NCI-H2029 treated with DMSO at 0.1 percent for 48 hours (cell line): ENCODE data around the gene WWOX.

Experiments used
- DNase-seq: peaks from one replicate; lab custom pipeline; 2025; lab: John Stamatoyannopoulos, UW

WWOX gene

DNA sequence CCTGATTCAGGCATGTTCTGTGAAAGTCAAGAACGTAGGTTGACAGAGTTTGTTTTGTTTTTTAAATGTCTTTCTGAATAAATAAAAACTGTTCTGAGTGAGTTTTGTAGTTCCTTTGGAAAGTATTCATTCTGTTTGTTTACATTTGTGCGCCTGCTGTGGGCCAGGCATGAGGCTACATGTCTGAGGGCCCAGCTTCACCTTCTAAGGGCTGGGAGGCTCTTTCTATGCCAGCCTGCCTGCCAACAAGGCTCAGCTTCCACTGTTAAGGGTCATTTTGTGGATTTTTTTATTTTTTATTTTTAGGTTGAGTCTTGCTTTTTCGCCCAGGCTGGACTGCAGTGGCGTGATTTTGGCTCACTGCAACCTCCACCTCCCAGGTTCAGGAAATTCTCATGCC is 6.1 kb downstream of the WWOX start:
- DNase-seq, result no peak

DNA sequence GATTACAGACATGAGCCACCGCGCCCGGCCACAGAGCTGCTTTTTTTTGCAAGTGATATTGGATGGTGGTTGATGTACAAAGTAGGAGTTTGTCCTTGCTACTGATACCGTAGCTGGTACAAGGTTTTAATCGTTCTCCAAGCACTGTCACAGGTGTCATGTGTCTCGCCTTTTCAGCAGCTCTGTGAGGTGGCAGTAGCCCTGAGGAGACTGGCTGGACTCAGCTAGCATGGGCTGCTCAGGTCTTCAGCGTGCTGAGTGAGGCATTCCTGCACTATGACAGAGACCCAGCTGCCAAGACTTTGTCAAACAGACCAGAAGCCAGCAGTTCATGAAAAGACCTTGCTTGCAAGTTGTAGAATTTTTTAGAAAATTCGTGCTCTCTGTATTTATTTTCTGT is 7.2 kb downstream of the WWOX start:
- no peak for DNase-seq

DNA sequence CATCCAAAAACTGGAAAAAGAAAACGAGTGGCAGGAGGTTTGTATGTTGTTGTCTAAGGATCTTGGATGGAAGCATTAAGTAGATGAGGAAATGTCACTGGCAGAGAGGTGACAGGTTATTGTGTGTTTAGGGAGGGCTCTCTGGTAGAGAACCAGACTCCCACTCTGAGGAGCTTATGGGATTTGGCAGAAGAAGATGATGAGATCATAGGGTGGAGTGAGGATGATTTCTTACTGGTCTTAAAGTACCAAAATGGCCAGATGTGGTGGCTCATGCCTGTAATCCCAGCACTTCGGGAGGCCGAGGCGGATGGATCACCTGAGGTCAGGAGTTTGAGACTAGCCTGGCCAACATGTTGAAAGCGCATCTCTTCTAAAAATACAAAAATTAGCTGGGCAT is 9.0 kb downstream of the WWOX start:
- DNase-seq, result no peak

DNA sequence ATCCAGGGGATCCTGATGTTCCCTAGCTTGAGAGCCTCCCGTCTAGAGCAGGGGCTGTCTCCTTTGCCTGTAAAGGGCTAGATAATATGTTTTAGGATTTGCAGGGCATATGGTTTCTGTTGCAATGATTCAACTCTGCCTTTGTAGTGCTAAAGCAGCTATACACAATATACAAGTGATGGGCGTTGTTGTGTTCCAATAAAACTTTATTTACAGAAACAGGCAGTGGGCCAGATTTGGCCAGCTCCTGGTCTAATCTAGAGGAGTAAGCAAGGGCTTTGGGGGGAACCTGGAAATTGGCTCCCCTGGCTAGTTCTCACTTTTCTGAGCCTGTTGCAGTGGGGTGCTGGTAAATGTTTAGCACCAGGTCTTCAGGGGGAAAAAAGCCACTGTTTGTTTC is 13.8 kb downstream of the WWOX start:
- no peak for DNase-seq

DNA sequence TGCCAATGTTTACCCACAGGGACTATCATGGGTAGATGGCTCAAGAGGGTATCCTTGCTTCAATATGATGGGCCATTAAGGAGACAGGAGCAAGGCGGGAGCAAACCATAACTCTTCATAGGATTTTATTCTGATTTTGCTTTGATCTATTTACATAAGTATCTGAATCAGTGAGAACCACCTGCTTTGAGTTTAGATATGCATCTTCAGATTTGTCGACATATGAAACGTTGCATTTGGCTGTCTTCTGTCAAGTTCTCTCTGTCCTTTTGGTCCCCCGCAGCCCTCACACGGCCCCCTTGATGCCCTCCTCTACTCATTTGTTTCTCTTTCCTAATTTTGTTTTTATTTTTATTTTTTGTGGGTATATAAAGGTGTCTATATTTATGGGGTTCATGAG is 16.2 kb downstream of the WWOX start:
- DNase-seq, result no peak

DNA sequence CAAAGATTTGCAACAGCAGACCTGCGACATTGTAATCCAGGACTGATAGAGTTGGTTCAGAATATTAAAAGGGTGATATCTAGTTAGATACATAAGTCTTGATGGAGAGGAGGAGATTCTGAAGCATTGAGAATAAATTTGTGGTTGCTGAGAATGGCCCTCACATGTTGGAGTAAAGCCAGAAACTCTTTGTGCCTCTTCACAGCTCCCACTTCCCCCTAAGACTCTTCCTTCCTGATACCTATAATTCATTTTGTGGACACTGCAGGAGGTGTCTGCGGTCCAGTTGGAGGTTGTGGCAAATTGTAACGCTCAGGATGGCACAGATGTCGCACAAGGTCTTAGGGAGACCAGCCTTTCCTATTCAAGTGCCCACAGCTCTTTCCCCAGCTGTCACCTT is 17.5 kb downstream of the WWOX start:
- DNase-seq, result no peak

DNA sequence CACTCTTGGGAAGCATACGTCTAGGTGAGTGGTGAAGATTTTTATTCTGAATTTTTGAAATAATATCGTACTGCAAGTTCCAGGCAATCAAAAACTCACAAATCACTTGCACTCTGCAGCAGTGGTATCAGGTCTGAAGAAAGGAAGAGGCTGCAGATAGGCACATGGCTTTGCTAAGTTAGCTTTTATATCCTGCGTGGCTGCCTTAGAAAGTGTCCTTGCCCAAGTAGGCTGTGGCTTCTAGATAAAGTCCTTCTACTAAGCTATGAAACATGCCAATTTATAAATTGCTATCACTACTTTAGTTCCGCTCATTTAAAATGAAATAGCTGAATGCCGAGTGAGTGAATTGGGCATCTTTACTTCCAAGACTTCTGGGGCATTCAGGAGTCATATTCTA is 17.9 kb downstream of the WWOX start:
- no peak for DNase-seq

DNA sequence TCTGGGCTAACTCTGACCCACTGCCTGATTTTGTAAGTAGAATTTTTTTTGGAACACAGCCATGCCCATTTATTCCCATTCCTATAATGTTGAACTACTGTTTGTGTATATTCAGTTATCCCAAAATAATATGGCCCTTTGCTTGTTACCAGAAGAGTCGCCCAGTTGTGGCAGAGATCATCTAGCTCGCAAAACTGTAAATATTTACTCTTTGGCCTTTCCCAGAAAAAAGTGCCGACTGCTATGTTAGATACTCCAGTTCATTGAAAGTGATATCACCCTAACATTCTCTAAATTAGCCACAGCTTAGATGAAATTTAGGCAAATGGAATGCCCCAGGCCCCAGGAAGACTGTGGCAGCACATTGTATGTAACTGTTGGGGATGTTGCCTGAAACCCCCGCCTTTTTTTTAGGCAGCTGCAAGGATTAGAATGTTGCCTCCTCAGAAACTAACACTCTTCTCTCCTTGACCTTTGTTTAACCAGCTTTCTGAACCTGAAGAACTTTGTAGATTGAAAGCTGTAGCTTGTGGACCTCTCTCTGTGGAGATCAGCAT is 19.1 kb downstream of the WWOX start:
- DNase-seq, result no peak

DNA sequence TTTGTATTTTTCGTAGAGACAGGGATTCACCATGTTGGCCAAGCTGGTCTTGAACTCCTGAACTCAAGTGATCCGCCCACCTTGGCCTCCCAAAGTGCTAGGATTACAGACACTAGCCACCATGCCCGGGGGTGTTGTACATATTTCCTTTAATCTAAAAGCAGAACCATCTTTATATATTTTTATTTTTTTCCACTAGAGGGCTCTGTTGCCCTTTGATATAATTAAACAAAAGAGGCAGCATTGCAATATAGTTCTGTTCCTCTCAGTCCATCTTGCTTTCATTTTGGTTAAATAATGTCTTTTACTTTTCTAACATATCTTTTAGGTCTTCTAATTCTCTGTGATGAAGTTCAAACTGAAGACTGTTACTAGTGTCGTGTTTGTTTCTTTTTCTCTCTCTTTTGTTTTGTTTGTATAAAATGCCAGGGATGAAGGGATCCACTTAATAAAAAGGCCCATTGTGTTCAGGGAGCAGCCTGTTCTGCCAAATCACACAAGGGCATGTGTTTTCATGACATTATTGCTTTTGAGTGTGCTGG is 23.4 kb downstream of the WWOX start:
- peak; percentile 81 for DNase-seq

DNA sequence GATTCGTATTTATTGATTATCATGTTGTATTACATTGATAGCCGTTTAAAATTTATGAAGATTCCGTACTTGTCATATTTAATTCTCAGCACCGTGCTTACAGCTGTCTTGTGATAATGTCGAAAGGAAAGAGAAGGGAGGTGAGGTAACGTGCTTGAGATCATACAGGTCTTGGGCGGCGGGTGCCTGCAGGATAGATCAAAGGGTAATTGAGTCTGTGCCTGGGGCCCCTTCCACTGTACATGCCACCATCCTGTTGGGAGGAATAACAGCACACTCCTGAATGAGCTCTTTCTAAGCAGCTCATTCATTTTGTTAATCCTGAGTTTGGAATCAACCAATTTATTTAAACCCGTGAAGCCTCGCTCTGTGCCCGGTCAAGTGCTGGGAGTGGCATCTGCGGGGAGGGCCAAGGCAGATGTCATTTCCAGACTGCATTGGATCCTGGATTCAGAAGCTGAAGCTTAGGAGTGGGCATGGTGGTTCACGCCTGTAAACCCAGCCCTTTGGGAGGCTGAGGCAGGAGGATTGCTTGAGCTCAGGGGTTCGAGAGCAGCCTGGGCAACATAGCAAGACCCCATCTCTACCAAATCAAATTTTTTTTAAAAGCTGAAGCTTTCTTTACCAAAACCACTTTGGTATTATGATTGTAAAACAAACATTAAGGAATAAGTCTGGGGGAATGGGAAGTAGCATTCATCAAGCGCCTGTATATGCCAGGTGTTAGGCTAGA is 25.8 kb downstream of the WWOX start:
- DNase-seq, result no peak

DNA sequence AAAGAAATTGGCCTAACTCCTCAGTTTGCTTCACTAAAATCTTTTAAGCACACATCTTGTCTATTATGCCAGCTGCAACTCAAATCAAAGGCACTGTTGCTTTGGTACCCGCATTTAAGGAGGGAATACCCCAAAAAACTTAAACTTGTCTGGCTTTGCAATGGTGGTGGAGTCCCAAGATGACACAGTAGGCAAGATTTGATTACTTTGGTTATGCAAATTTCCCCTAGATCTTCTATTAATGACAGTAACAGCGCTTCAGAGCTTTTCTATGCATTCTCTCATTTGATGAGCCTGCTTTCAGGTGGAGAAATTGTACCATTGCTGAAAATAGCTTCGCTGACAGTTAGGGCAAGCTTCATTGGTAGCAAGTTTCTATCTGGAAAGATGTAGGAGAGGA is 27.2 kb downstream of the WWOX start:
- no peak for DNase-seq

DNA sequence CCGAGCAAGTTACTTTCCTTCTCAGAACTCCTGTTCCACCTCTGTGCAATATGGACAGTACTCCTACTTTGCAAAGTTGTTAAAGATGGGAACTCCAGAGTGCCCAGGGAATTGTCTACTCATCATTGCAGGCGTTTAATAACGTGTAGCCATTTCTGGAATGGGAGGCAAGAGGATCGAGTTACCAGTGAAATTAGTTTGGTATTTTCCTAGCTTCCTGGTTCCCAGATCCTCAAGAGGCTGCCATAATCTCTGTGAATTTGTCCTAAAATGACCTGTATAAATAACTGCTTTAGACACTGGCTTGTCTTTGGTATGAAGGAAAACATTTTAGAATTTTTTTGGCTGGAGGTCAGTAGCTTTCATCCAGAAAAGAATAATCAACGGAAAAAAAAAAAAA is 27.7 kb downstream of the WWOX start:
- no peak for DNase-seq

DNA sequence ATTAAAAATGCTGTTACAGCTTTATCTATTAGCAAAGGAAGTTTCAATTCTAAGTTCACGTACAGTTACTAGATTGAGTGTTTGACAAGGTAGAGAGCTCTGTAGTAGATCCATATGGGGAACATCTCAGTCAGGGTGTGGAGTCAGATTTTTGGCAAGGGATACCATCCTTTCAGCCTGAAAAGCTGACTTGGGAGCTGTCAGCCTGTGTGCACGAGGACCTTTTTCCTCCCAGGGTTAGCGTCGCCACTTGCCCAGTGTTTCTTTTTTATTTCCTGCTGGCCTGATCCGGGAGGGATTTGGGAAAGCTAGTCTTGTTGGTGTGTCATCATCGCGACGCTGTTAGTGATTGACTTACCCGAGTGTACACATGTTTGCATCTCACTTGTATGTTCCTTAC is 29.5 kb downstream of the WWOX start:
- DNase-seq, result no peak

DNA sequence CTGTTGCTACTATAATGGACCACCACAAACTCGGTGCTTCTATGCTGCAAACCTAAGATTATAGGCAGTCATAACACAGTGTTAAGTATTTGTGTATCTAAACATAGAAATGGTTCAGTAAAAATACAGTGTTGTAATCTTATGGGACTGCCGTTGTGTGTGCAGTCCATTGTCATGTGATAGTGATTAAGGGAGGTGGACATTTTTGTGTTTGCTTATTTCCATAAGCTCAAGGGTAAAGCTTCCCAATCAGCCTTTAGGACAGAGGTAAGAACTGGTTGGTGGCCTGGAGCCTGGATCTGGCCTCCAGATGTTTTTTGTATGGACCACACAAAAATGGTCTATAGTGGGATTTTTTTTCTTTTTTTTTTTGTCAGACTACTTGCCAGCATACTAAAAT is 29.9 kb downstream of the WWOX start:
- DNase-seq, result no peak

DNA sequence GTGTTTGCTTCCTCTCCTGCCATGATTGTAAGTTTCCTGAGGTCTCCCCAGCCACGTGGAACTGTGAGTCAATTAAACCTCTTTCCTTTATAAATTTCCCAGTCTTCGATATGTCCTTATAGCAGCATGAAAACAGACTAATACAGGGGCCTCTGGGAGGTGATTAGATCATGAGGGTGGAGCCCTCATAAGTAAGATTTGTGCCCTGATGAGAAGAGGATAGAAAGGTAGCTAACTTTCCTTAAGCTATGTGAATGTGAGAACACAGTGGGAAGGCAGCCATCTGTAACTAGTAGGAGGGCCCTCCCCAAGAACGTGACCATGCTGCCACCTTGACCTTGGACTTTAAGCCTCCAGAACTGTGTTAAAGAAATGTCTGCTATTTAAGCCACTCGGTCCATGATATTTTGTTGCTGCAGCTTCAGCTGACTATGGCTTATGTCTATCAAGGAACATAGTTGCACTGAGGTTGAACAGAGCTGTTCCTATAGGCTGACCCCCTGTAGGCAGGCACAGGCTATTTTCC is 30.7 kb downstream of the WWOX start:
- no peak for DNase-seq

DNA sequence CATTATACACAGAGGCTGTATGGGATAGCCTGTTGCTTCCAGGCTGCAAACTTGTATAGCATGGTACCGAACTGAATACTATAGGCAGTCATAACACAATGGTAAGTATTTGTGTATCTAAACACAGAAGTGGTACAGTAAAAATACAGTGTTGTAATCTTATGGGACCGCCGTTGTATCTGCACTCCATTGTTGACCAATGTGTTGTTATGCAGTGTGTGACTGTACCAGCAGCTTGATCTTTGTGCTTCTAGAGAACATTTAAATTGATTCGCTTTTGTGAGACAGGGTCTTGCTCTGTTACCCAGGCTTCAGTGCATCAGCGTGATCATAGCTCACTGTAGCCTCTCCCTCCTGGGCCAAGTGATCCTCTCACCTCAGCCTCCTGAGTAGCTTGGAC is 31.5 kb downstream of the WWOX start:
- no peak for DNase-seq

DNA sequence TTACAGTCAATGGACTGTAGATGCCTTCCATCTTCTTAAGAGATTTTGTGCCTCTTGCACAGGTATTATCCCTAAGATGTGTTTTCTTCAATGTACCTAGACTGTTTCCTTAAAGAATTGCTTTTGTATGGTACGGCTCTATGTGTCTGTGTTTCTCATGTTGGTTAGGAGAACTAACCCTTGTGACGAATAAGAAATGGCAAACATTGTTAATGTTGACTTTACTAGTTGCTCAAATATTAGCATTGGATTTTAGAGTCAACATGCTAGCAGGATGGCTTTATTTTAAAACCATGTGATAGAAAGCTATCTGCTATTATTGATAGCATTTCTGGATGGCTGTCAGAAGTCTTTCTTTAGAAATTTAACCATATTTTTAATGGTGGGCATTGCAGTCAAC is 34.5 kb downstream of the WWOX start:
- peak; percentile 38 for DNase-seq

DNA sequence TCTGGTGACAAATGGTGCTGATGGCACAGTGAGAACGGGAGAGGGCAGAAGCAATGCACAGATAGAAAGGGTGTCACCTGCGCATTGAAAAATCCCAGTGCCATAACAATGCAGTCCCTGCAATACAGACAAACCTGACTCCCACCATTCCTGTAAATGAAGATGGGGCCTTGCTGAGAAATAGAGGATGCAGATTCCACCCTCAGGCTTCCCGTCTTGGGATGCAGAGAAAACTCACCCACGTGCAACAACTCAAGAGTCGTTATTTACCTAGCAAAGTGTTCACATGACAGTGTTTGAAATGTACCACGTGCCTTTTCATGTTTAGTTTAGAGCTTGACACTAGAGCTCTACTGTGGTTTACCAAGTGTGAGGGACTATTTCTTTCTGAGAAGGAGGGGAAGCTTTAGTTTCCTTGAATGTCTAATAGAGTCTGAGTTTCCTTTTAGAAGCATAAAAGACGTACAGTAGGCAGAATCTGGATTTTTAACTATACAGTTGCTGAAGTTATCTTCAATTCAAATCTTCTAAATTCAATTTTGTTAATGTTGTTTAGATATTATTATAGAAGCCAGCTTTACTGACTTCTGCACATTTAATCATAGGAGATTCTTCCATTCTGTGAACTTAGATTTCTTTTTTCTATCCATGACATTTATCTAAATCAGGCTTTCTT is 35.6 kb downstream of the WWOX start:
- peak; percentile 32 for DNase-seq

DNA sequence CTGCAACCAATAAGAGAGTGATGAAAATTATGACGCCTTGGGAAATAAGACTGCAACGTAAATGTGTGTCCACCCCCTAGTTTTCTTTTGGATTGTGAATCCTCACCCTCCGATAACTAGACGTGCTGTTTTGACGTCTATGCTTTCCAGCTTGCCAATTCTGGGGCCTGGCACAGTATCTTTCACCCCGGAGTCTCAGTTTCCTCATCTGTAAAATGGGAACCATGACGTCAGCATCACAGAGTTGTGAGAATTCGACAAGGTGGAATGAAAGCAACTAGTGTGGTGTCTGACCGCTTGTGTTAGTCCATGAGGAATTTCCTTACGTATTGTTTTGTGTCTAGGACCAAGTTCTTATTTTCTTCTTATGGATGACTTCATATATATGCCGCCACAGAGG is 37.7 kb downstream of the WWOX start:
- no peak for DNase-seq

DNA sequence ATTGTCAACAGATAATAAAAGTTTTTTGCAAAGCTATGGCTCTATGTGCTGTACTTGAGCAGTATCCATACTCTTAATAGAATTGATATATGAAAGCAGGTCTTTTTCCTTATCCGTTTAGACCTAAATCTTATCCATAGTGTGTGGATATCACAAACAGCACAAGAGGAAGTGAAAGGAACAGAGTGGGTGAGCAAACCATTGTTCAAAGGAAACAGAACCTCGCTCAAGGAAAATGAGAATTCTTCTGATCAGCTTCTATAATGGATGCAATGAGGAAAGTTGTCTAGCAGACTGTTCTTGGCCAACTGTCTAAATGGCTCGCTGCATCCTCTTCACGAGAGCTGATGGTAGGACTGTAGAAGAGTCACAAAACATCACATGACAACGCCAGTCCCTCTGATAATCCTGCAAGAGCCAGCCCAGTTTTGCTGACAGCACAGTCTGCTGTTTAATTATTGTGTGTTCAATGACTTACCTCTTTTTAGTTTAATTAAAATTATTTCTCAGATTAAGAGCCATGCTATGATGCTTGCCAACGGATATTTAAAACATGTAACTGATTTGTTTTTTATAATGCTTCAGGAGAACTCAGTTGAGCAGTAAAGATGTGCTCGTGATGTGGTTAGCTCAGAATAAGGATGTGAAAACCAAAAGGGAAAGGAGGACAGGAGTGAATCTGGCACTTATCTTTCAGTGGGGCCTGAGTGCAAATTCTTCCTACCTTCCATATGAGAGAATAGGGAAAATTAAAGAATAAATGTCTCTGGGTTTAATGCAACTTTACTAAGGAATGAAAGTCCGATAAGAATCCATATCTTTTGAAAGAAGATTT is 38.5 kb downstream of the WWOX start:
- DNase-seq, result no peak

DNA sequence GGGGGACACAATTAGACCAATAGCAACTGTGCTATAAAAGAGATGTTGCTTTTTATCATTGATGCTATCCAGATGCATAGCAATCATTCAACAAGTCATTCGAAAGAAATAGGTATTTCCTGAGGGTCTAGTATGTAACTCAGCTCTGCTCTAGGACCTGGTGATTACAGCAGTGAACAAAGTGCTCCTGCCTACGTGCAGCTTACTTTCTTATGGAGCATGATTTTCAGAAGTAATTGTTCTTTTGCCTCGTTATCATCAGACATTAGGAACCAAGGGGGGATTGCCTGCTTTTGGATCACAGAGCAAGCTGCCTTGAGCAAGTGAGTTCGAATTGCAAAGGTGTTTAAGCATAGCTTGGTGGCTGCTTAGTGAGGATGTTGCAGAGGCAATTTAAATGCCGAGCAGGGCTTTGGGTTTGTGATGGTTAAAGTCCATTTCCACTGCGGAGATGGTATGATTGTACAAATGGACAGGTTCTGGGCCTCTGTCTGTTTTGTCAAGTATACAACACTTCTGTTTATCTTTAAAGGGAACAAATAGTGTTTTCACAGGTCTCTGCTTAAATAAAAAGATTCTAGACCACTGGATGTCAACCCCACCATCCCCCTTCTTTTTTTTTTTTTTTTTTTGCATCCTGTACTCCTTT is 41.5 kb downstream of the WWOX start:
- DNase-seq, result no peak

DNA sequence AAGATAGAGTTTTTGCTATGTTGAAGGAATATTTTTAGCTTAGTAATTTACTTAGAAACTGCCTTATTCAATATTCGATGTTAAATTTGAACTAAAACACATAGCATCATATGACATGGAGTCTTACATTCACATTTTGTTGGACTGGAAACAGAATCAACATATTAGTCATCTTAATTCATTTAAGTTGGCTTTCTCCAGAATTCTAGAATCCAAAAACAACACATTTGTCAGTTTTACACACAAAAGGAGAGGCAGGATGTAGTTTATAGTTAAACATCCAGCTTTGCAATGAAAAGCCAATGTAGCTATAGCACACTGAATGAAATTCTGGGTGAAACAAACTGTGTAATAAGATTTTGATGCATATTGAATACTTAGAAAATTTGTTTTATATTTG is 43.3 kb downstream of the WWOX start:
- no peak for DNase-seq
